Measurements from ENCODE around the gene BMPER.

DNA sequence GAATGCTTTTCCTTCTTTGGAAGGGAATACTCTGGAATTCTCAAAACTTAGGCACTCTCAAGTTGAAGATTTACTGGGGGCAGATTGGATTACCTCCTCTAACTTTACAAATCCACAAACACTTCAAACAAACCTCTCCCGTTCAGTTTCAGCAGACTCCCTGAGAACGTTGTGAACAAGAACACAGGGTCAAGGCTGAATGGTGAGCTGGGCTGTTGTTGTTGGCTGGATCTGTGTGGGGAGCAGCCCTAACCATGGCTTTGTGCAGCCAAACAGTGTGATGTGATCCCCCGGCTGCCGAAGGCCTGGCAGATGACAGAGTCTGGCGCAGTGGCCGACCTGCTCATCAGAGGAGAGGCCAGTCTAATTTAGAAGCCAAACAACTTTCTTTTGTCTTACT, 93.1 kb downstream of the BMPER start:
- TF ChIP-seq, protein P1, sequence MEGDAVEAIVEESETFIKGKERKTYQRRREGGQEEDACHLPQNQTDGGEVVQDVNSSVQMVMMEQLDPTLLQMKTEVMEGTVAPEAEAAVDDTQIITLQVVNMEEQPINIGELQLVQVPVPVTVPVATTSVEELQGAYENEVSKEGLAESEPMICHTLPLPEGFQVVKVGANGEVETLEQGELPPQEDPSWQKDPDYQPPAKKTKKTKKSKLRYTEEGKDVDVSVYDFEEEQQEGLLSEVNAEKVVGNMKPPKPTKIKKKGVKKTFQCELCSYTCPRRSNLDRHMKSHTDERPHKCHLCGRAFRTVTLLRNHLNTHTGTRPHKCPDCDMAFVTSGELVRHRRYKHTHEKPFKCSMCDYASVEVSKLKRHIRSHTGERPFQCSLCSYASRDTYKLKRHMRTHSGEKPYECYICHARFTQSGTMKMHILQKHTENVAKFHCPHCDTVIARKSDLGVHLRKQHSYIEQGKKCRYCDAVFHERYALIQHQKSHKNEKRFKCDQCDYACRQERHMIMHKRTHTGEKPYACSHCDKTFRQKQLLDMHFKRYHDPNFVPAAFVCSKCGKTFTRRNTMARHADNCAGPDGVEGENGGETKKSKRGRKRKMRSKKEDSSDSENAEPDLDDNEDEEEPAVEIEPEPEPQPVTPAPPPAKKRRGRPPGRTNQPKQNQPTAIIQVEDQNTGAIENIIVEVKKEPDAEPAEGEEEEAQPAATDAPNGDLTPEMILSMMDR (IDR thresholded peaks at IDR 0.05): no peak
- no peak for TF ChIP-seq POLR2AphosphoS5 (IDR thresholded peaks at IDR 0.05)
- TF ChIP-seq POLR2A (IDR thresholded peaks at IDR 0.05): no peak

Measured in upper lobe of left lung (tissue), 4 donors.